ENCODE data around the gene CLNK. TPM values are rescaled to one million over a fixed set of nuclear protein-coding genes. Genes with fewer than 3 reads are reported as not detected.
"Not testable (repeated sequence)": the region's sequence is repeated elsewhere in the genome, so short reads cannot be mapped to it uniquely, and the experiment has no call there.

Gene CLNK
- polyA plus RNA-seq, 3 donors = not detected

- peaks cover 0 to 6% of the 10 kb centered on the region in 2 donors for H3K4me1 ChIP-seq (ENCODE audit: control insufficient read depth in 1 of 2, insufficient read depth in 2 of 2, low read length in 2 of 2)
- H3K79me2 ChIP-seq (ENCODE audit: insufficient read depth, low read length) = no peaks in the 10 kb centered on the region
- no peaks in the 10 kb centered on the region for H3K36me3 Mint-ChIP-seq
- no peak overlapping the region for H3K4me3 ChIP-seq (replicated peaks in 1 of 3; ENCODE audit: low read depth in 2 of 3, low read length in 3 of 3)
- no peaks in the 10 kb centered on the region for H3K9me3 ChIP-seq (replicated peaks in 1 of 2; ENCODE audit: control insufficient read depth in 1 of 2, insufficient read depth in 1 of 2, low read length in 2 of 2)
- H2AFZ ChIP-seq (ENCODE audit: insufficient read depth, low read depth, low read length, poor library complexity, severe bottlenecking) = no peak overlapping the region
- H3K27ac Mint-ChIP-seq = peak overlapping the region in 1 of 7 donors; percentile 38
- peaks cover 7% of the 10 kb centered on the region for H3K4me1 Mint-ChIP-seq
- no peak for TF ChIP-seq CTCF (IDR thresholded peaks at IDR 0.05)
- DNase-seq = no peak
- no peak overlapping the region for H3K9ac ChIP-seq (ENCODE audit: insufficient read depth, low read length, poor library complexity, severe bottlenecking)
- H4K20me1 ChIP-seq (ENCODE audit: insufficient read depth, low read length) = no peaks in the 10 kb centered on the region
- no peak overlapping the region for H3K4me2 ChIP-seq (replicated peaks; ENCODE audit: extremely low read depth, low read length, poor library complexity, severe bottlenecking)
- H3K9me3 Mint-ChIP-seq = peaks cover 0 to 3% (median 0%) of the 10 kb centered on the region in 7 donors
- H3K27me3 ChIP-seq (ENCODE audit: control insufficient read depth in 2 of 2, insufficient read depth in 2 of 2, low read length in 2 of 2) = no peaks in the 10 kb centered on the region
- no peak overlapping the region for H3K27ac ChIP-seq (ENCODE audit: low read depth in 1 of 2, low read length in 2 of 2)
- intact Hi-C loops (cut with micrococcal nuclease) = no loop called here
- no peaks in the 10 kb centered on the region for H3K36me3 ChIP-seq (replicated peaks in 1 of 2; ENCODE audit: control insufficient read depth in 1 of 2, insufficient read depth in 2 of 2, low read length in 2 of 2)
- H3K4me3 Mint-ChIP-seq = no peak overlapping the region
- peaks cover 0 to 2% (median 1%) of the 10 kb centered on the region in 3 donors for H3K27me3 Mint-ChIP-seq (ENCODE audit: low read depth in 3 of 3)
- 100% methylated on average over 2 of the region's 4 CpGs for WGBS (ENCODE audit: insufficient coverage)
Measured at GRCh38 chr4:10576236-10576635, 108.3 kb downstream of the CLNK start.

- no peaks in the 10 kb centered on the region for H3K9me3 ChIP-seq (replicated peaks in 1 of 2; ENCODE audit: control insufficient read depth in 1 of 2, insufficient read depth in 1 of 2, low read length in 2 of 2)
- no peak overlapping the region for H3K27ac ChIP-seq (ENCODE audit: low read depth in 1 of 2, low read length in 2 of 2)
- no peak for TF ChIP-seq CTCF (IDR thresholded peaks at IDR 0.05)
- H3K36me3 Mint-ChIP-seq = no peaks in the 10 kb centered on the region
- no peak overlapping the region for H3K4me3 Mint-ChIP-seq
- no peak for DNase-seq
- no peaks in the 10 kb centered on the region for H3K36me3 ChIP-seq (replicated peaks in 1 of 2; ENCODE audit: control insufficient read depth in 1 of 2, insufficient read depth in 2 of 2, low read length in 2 of 2)
- peaks cover 0 to 3% (median 0%) of the 10 kb centered on the region in 7 donors for H3K9me3 Mint-ChIP-seq
- no peaks in the 10 kb centered on the region for H3K79me2 ChIP-seq (ENCODE audit: insufficient read depth, low read length)
- 100% methylated on average over 4 of the region's 7 CpGs for WGBS (ENCODE audit: insufficient coverage)
- H3K4me1 Mint-ChIP-seq = peaks cover 7% of the 10 kb centered on the region
- no peak overlapping the region for H2AFZ ChIP-seq (ENCODE audit: insufficient read depth, low read depth, low read length, poor library complexity, severe bottlenecking)
- H3K4me2 ChIP-seq (replicated peaks; ENCODE audit: extremely low read depth, low read length, poor library complexity, severe bottlenecking) = no peak overlapping the region
- H3K9ac ChIP-seq (ENCODE audit: insufficient read depth, low read length, poor library complexity, severe bottlenecking) = no peak overlapping the region
- H4K20me1 ChIP-seq (ENCODE audit: insufficient read depth, low read length) = no peaks in the 10 kb centered on the region
- no peak overlapping the region for H3K27ac Mint-ChIP-seq
- H3K27me3 Mint-ChIP-seq (ENCODE audit: low read depth in 3 of 3) = peaks cover 0 to 2% (median 1%) of the 10 kb centered on the region in 3 donors
- intact Hi-C loops (cut with micrococcal nuclease) = no loop called here
- H3K4me3 ChIP-seq (replicated peaks in 1 of 3; ENCODE audit: low read depth in 2 of 3, low read length in 3 of 3) = no peak overlapping the region
- H3K27me3 ChIP-seq (ENCODE audit: control insufficient read depth in 2 of 2, insufficient read depth in 2 of 2, low read length in 2 of 2) = no peaks in the 10 kb centered on the region
- peaks cover 0 to 6% of the 10 kb centered on the region in 2 donors for H3K4me1 ChIP-seq (ENCODE audit: control insufficient read depth in 1 of 2, insufficient read depth in 2 of 2, low read length in 2 of 2)
Measured at GRCh38 chr4:10575414-10575813, 109.2 kb downstream of the CLNK start.

GRCh38 chr4:10574553-10574952 lies 110.0 kb downstream of the CLNK start:
- H4K20me1 ChIP-seq (ENCODE audit: insufficient read depth, low read length); H3K27ac Mint-ChIP-seq; H3K4me2 ChIP-seq (replicated peaks; ENCODE audit: extremely low read depth, low read length, poor library complexity, severe bottlenecking); H3K4me1 Mint-ChIP-seq; H3K4me3 ChIP-seq (replicated peaks in 1 of 3; ENCODE audit: low read depth in 2 of 3, low read length in 3 of 3); H3K4me1 ChIP-seq (ENCODE audit: control insufficient read depth in 1 of 2, insufficient read depth in 2 of 2, low read length in 2 of 2); H3K9me3 ChIP-seq (replicated peaks in 1 of 2; ENCODE audit: control insufficient read depth in 1 of 2, insufficient read depth in 1 of 2, low read length in 2 of 2); H3K27me3 ChIP-seq (ENCODE audit: control insufficient read depth in 2 of 2, insufficient read depth in 2 of 2, low read length in 2 of 2); H3K27me3 Mint-ChIP-seq (ENCODE audit: low read depth in 3 of 3); intact Hi-C loops (cut with micrococcal nuclease); H3K79me2 ChIP-seq (ENCODE audit: insufficient read depth, low read length); H3K36me3 Mint-ChIP-seq; H3K36me3 ChIP-seq (replicated peaks in 1 of 2; ENCODE audit: control insufficient read depth in 1 of 2, insufficient read depth in 2 of 2, low read length in 2 of 2); DNase-seq; H3K27ac ChIP-seq (ENCODE audit: low read depth in 1 of 2, low read length in 2 of 2); H3K4me3 Mint-ChIP-seq; H2AFZ ChIP-seq (ENCODE audit: insufficient read depth, low read depth, low read length, poor library complexity, severe bottlenecking); H3K9me3 Mint-ChIP-seq; H3K9ac ChIP-seq (ENCODE audit: insufficient read depth, low read length, poor library complexity, severe bottlenecking): not testable (repeated sequence)
- WGBS (ENCODE audit: insufficient coverage) = 89% methylated on average over 6 of the region's 8 CpGs
